MM.1S (cell line): ENCODE results near the gene VGLL4.

ENCODE experiments used
- DNase-seq: peaks from one replicate; pipeline ENCODE4 v3.0.0-alpha.2; 2015
- H2AFZ ChIP-seq: fragments of 300-600 bp; sonication (generic); 2 replicates; pipeline ENCODE4 v1.6.0; 2016; ENCODE audit warnings: antibody characterized with exemption, low read length
- H3F3A ChIP-seq: fragments of 300-600 bp; sonication (generic); 2 replicates; pipeline ENCODE4 v1.6.1; 2016; ENCODE audit warnings: mild to moderate bottlenecking, antibody characterized with exemption, low read length, moderate library complexity, mixed read lengths; ENCODE audit not compliant: insufficient read depth
- H3K27ac ChIP-seq: fragments of 300-600 bp; sonication (generic); 2 replicates; pipeline ENCODE4 v1.5.1; 2016; ENCODE audit warnings: mild to moderate bottlenecking, low read length
- H3K27me3 ChIP-seq: fragments of 300-600 bp; sonication (generic); replicated peaks from 2 replicates; pipeline ENCODE4 v1.6.0; 2016; ENCODE audit warnings: low read length; ENCODE audit not compliant: insufficient read depth
- H3K36me3 ChIP-seq: fragments of 300-600 bp; sonication (generic); replicated peaks from 2 replicates; pipeline ENCODE4 v1.6.1; 2016; ENCODE audit warnings: mild to moderate bottlenecking, low read length, mixed read lengths; ENCODE audit not compliant: insufficient read depth
- H3K4me1 ChIP-seq: fragments of 300-600 bp; sonication (generic); 2 replicates; pipeline ENCODE4 v1.6.1; 2016; ENCODE audit warnings: low read length, mixed read lengths
- H3K4me2 ChIP-seq: fragments of 300-600 bp; sonication (generic); 2 replicates; pipeline ENCODE4 v1.6.0; 2016; ENCODE audit warnings: low read depth, low read length
- H3K4me3 ChIP-seq: fragments of 300-600 bp; sonication (generic); 2 replicates; pipeline ENCODE4 v1.5.1; 2016; ENCODE audit warnings: low read length, mixed read lengths
- H3K79me2 ChIP-seq: fragments of 300-600 bp; sonication (generic); 2 replicates; pipeline ENCODE4 v1.6.1; 2016; ENCODE audit warnings: mixed run types, low read length, mixed read lengths
- H3K9ac ChIP-seq: fragments of 300-600 bp; sonication (generic); 2 replicates; pipeline ENCODE4 v1.6.1; 2016; ENCODE audit warnings: low read length, mixed read lengths
- H3K9me2 ChIP-seq: fragments of 300-600 bp; sonication (generic); replicated peaks from 2 replicates; pipeline ENCODE4 v1.6.1; 2016; ENCODE audit warnings: mild to moderate bottlenecking, low read length, mixed read lengths; ENCODE audit not compliant: insufficient read depth
- H3K9me3 ChIP-seq: fragments of 300-600 bp; sonication (generic); replicated peaks from 2 replicates; pipeline ENCODE4 v1.6.1; 2016; ENCODE audit warnings: mild to moderate bottlenecking, low read length, mixed read lengths; ENCODE audit not compliant: insufficient read depth
- H4K20me1 ChIP-seq: fragments of 300-600 bp; sonication (generic); 2 replicates; pipeline ENCODE4 v1.6.1; 2016; ENCODE audit warnings: mild to moderate bottlenecking, low read length, moderate library complexity, mixed read lengths; ENCODE audit not compliant: insufficient read depth
- EZH2 ChIP-seq: fragments of 300-600 bp; sonication (generic); optimal IDR thresholded peaks from 2 replicates; pipeline ENCODE3; 2017; ENCODE audit warnings: low read depth, mild to moderate bottlenecking, antibody characterized with exemption, low read length, mixed read lengths
- EZH2phosphoT487 ChIP-seq: fragments of 300-600 bp; sonication (generic); IDR thresholded peaks from 2 replicates; pipeline ENCODE4 v1.6.1; 2018; ENCODE audit warnings: antibody characterized with exemption, low read length
- TF ChIP-seq, protein P1 (sequence below): fragments of 300-600 bp; sonication (generic); IDR thresholded peaks from 2 replicates; pipeline ENCODE4 v1.5.1; 2016; ENCODE audit warnings: antibody characterized with exemption, low read length, mixed read lengths

Gene VGLL4

DNA sequence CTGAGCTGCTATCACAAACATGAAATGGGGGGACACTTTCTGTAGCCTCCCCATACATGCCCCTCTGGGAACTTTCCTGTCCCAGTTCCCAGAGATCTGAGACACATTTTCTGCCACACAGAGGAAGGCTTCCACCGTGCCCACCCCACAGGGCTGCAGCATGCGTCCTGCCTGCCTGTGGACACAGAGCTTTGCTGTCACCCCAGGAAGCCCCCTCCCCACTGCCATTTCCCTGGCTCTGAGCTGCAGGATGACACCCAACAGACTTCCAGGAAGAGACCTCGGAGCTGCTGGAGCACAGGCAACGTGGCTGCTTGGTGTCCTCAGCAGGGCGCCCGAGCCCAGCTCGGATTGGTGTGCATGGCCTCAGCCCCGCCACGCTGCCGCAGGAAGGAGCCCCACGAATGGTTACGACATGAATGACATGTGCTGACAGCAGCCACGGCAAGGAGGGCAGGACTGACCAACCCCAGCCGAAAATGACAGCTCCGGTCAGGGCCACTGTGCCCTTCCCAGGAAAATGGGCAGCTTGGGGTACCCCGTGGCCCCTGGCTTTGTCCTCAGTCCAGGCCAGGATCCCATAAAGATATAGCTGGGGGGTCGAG is 81.3 kb downstream of the VGLL4 start:
- Histone ChIP-seq H3K36me3 (no peaks in the 10 kb centered on the region), H3F3A (no peaks in the 10 kb centered on the region), H3K4me2 (no peak overlapping the region), H3K79me2 (peaks cover 12% of the 10 kb centered on the region; the same call in 1 of the 2 replicates), H3K9me2 (no peaks in the 10 kb centered on the region), H3K4me1 (no peaks in the 10 kb centered on the region), H4K20me1 (0 out of 2 replicates have a peak, but pooled peaks cover 1% of the 10 kb centered on the region), H3K27ac (no peak overlapping the region), H3K9ac (no peak overlapping the region), H3K4me3 (no peak overlapping the region), H3K27me3 (no peaks in the 10 kb centered on the region), H3K9me3 (no peaks in the 10 kb centered on the region), H2AFZ (no peak overlapping the region)
- TF ChIP-seq EZH2 (no peak), EZH2phosphoT487 (no peak)
- TF ChIP-seq, protein P1, sequence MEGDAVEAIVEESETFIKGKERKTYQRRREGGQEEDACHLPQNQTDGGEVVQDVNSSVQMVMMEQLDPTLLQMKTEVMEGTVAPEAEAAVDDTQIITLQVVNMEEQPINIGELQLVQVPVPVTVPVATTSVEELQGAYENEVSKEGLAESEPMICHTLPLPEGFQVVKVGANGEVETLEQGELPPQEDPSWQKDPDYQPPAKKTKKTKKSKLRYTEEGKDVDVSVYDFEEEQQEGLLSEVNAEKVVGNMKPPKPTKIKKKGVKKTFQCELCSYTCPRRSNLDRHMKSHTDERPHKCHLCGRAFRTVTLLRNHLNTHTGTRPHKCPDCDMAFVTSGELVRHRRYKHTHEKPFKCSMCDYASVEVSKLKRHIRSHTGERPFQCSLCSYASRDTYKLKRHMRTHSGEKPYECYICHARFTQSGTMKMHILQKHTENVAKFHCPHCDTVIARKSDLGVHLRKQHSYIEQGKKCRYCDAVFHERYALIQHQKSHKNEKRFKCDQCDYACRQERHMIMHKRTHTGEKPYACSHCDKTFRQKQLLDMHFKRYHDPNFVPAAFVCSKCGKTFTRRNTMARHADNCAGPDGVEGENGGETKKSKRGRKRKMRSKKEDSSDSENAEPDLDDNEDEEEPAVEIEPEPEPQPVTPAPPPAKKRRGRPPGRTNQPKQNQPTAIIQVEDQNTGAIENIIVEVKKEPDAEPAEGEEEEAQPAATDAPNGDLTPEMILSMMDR: no peak
- no peak for DNase-seq

DNA sequence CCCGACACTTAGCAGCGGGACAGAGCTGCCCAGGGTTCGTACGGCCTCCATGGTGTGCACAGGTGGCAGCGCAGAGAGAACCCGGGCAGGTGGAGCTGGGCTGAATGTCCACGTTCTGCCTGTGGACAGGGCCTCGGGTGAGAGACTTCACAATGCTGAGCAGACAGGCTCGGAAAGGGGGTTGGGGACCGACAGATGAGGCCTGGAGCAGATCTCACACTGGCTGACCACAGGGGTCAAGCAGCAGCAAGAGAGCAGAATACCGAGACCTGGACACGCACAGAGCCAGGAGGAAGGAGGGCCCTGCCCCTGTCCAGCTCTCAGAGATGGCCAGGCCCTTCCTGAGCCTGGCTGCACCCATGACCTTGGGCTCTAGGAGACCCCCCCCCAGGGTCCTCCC is 83.0 kb downstream of the VGLL4 start:
- TF ChIP-seq, protein P1: no peak
- TF ChIP-seq EZH2 (no peak), EZH2phosphoT487 (no peak)
- H3K9me3 ChIP-seq: no peaks in the 10 kb centered on the region
- H3K4me3 ChIP-seq: no peak overlapping the region
- no peak for DNase-seq
- H3K36me3 ChIP-seq: no peaks in the 10 kb centered on the region
- H4K20me1 ChIP-seq: no peaks in the 10 kb centered on the region
- no peak overlapping the region for H2AFZ ChIP-seq
- no peaks in the 10 kb centered on the region for H3K9me2 ChIP-seq
- no peaks in the 10 kb centered on the region for H3F3A ChIP-seq
- no peaks in the 10 kb centered on the region for H3K4me1 ChIP-seq
- no peak overlapping the region for H3K4me2 ChIP-seq
- no peak overlapping the region for H3K27ac ChIP-seq
- H3K79me2 ChIP-seq: no peaks in the 10 kb centered on the region
- no peaks in the 10 kb centered on the region for H3K27me3 ChIP-seq
- no peak overlapping the region for H3K9ac ChIP-seq

DNA sequence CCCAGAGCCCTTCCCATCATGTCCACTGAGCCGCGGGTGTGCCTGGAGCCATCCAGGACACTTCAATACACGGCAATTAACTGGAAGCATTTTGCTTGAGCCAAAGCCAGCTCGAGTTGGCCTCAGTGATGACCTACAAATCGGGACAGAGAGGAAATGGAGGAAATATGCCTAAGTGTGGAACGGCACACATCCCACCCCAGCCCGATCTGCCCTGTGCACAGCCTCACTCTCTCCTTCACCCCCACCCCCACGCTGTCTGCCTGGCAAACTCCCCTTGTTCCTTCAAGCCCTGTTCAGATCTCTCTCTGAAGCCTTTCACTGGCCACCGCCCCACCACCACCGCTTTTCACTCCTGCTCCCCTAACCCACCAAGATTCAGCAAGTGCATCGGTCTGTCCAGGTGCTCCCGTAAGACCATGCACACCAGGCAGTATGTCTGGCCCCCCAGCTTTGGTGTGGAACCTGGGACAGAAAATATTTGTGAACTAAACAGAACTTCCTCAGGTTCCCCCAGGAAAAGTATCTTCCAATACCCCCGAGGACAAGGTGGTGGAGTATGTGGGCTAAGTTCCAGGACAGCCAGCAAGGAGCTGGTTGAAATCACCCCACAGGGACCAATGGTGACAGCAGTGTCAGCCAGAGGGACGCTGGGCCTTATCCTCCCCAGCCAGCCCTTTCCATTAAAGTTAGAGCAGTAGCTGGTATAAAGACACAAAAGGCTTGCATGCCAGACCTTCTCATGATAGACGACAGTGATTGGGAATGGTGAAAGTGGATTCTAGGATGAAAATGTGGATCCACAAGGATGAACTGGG is 83.7 kb downstream of the VGLL4 start:
- TF ChIP-seq EZH2phosphoT487: no peak
- TF ChIP-seq EZH2: no peak
- Histone ChIP-seq H3K27me3 (no peaks in the 10 kb centered on the region), H2AFZ (no peak overlapping the region), H3K79me2 (no peaks in the 10 kb centered on the region), H3F3A (no peaks in the 10 kb centered on the region), H3K9ac (no peak overlapping the region), H3K4me3 (no peak overlapping the region), H4K20me1 (no peaks in the 10 kb centered on the region), H3K9me3 (no peaks in the 10 kb centered on the region), H3K27ac (no peak overlapping the region), H3K9me2 (no peaks in the 10 kb centered on the region), H3K4me1 (no peaks in the 10 kb centered on the region), H3K36me3 (no peaks in the 10 kb centered on the region), H3K4me2 (no peak overlapping the region)
- DNase-seq: no peak
